NOMO-1 treated with dmso at 0.1 percent for 144 hours (cell line): Measurements from ENCODE around the gene IL15.
"Not testable (repeated sequence)": the region's sequence is repeated elsewhere in the genome, so short reads cannot be mapped to it uniquely, and the experiment has no call there.

Source experiments
- DNase-seq: peaks from one replicate; lab custom pipeline; 2025; ENCODE audit not compliant: unreplicated experiment; lab: John Stamatoyannopoulos, UW

IL15 gene, protein sequence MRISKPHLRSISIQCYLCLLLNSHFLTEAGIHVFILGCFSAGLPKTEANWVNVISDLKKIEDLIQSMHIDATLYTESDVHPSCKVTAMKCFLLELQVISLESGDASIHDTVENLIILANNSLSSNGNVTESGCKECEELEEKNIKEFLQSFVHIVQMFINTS

DNA sequence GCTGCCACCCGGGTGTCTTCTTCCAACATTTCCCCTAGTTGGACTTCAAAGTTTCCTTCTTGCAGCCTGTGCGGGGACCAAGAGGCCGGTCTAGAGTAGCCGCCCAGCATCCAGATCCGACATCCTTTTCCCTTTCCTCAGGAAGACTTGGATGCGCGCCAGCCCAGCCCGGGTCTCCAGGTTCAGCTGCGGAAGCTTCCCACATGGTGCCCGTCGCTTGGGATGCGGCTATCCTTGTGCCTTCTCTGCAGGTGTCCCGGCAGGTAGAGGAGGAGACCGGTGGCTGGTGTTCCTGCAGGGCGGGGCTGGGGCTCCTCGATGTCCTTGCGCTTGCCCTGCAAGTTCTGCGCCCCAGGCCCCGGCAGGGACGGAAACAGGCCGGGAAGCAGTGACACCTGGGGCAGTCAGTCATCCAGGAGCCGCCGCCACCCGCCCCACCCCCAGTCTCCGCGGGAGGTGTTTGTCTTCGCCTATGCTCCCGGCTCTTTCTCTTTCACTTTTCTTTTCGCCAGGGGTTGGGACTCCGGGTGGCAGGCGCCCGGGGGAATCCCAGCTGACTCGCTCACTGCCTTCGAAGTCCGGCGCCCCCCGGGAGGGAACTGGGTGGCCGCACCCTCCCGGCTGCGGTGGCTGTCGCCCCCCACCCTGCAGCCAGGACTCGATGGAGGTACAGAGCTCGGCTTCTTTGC, at the start of gene IL15:
TSS of gene IL15 (plus strand) at position 502 of the 689 bp plus-strand sequence. CDS start 82,882 bp downstream, outside the sequence.
- DNase-seq, result no peak

DNA sequence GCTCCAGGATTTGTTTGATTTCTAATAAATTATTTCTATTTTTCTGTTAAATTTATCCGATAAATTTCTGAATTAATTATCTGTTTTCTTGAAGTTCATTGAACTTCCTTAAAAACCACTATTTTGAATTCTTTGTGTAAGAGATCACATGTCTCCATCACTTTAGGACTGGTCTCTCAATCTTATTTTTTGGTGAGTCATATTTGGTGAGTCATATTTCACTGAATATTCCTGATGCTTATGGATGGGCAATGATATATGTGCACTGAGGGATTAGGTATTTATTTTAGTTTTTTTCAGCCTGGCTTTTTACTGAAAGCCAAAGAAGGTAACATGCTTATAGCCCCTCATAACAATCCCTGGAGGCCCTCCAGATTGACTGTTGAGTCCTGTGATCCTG, 48.5 kb upstream of the IL15 start:
- DNase-seq, result no peak

DNA sequence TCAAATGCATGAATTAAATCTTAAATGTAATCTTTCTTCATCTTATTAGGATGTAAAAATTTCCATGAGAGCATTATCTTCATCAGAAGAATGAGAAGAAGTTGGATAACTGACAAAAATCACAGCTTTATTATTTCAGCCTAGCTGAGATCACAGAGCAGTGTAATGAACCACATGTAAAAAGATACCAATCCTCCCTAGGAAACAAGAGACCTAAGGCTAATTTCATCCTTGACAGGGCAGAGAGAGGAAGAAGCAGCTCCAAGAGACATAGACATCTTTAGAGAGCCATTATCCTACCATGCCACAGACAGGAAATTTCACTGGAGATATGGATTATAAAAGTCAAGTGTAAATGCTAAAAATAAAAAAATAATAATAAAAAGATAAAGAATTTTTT, 40.9 kb upstream of the IL15 start:
- DNase-seq, result no peak

DNA sequence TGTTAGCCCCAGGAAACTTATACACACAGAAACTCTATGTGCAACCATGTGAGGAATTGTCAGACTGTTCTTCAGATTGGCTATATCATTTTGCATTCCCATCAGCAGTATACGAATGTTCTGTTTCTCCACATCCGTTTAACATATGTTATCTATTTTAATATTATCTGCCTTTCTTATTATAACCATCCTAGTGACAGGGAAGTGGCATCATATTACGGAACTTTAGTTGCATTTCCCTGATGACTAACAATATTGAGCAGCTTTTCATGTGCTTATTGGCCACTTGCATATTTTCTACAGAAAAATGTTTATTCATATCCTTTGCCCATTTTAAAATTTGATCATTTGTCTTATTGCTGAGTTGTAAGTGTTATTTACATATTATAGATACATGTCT, 36.5 kb upstream of the IL15 start:
- DNase-seq, result no peak

DNA sequence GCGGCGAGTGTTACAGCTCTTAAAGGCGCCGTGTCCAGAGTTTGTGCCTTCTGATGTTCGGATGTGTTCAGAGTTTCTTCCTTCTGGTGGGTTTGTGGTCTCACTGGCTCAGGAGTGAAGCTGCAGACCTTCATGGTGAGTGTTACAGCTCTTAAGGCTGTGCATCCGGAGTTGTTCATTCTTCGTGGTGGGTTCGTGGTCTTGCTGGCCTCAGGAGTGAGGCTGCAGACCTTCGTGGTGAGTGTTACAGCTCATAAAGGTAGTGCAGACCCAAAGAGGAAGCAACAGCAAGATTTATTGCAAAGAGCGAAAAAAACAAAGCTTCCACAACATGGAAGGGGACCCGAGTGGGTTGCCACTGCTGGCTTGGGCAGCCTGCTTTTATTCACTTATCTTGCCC, 31.7 kb upstream of the IL15 start:
- DNase-seq, result not testable (repeated sequence)

DNA sequence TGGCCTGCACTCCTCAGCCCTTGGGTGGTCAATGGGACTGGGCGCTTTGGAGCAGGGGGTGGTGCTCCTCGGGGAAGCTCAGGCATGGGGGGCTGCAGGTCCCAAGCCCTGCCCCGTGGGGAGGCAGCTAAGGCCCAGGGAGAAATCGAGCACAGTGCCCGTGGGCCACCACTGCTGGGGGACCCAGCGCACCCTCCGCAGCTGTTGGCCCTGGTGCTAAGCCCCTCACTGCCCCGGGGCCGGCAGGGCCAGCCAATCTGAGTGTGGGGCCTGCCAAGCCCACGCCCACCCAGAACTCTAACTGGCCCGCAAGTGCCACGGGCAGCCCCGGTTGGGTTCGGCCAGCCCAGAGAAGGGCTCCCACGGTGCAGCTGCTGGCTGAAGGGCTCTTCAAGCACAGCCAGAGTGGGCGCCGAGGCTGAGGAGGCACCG, 30.9 kb upstream of the IL15 start:
- DNase-seq, result no peak

DNA sequence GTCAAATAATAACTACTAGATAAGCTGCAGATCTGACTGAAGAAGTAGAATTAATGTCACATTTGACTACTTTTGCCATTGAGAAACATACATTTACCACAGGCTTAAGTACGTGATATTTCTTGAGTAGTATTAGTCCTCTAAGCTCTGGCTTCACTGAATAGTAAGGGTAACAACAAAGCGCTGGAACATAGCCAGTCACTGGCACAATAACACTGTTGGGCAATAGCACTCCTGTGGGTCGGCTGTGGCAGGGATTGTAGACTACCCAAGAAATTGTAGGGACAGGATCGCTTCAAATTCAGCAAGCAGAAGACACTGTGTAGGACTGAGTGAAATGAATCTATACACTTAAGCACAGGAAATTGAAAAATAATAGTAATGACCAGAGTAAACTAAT, 27.1 kb upstream of the IL15 start:
- DNase-seq, result no peak

DNA sequence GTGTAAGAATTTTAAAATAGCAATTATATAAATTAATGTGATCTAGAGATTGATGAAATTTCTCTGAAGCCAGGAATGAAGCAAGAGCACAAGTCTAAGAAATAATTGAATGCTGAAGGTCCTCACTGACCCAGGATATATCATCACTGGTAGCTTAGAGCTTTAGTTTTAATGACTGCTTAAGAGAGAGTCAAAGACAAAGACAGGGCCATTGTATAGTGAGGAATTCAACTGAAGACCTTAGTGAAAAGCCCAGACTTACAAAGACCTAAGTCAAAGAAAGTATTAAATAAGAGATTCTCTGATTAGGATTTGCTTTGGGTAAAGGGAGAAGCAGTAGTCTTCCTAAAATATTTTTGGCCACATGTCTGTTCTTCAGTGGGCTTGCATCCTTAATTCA, 26.0 kb upstream of the IL15 start:
- DNase-seq, result no peak

DNA sequence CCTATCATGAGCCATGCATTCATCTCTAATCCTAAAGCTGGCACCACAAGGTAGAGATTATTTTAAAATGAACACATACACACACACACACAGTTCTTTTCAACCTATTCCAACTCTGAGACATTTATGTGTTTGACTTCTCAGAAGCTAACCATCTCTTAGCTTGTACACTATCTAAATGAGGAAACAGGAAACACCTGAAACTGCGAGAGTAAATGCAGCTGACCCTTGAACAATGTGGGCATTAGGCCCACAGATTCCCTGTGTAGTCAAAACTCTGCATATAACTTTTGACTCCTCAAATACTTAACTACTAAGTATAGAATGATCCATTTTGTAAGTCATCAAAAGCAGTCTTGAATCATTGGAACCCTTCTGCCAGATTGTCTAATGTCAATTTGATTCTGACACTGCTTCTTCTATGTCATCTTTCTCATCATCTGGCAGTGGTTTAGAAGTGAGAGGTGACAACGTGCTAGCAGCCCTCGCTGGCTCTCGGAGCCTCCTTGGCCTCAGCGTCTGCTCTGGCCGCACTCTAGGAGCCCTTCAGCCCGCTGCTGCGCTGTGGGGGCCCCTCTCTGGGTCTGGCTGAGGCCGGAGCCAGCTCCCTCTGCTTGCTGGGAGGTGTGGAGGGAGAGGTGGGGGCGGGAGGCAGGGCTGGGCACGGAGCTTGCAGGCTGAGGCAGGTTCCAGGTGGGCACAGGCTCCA, 21.4 kb upstream of the IL15 start:
- DNase-seq, result no peak

DNA sequence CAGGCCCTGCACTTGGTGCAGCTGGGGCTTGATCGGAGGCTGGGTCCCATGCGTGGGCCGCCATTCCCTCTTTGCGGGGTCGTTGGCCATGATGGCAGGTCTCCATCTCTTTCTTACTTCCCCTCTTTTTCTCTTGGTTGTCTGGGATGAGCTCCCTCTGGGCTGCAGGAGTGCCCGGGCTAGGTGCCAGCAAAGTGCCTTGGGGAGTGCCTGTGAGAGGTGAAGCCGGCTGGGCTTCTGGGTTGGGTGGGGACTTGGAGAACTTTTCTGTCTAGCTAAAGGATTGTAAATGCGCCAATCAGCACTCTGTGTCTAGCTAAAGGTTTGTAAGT, 20.8 kb upstream of the IL15 start:
- DNase-seq, result not testable (repeated sequence)

DNA sequence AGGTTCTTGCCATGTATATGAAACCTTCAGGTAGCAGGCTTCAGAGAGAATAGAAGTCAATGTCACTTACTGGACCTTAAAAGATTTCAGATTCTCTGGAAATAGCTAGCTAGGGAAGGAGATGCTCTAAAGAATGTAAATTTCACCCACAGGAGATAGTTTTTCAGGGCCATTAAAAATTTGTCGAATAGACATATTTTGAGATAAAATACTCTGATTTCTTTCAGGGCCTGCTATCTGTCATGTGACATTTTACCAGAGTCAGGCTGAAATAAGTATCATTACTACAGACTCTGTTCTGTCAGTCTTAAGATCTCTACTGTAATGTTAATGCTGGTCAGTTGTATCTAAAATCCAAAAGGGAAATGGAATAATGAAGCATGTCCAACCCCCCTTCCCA, 15.7 kb upstream of the IL15 start:
- DNase-seq, result no peak

DNA sequence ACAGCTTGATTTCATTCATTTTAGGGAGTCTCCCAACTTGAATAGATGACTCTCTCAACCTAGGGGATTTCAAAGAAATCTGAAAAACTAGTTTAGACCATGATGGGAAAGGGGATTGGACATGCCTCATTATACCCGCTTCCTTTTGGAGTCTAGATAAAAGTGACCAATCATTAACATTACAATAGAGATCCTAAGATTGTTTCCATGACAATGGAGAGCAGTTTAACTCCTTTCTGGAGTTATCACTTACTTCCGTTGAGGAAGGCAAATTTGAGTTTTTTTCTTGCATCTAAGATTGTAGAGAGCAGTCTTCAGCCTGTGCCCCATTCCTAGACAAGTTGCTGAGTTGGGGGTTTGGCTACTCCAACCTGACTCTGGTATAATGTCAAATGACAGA, 11.4 kb upstream of the IL15 start:
- DNase-seq, result no peak

DNA sequence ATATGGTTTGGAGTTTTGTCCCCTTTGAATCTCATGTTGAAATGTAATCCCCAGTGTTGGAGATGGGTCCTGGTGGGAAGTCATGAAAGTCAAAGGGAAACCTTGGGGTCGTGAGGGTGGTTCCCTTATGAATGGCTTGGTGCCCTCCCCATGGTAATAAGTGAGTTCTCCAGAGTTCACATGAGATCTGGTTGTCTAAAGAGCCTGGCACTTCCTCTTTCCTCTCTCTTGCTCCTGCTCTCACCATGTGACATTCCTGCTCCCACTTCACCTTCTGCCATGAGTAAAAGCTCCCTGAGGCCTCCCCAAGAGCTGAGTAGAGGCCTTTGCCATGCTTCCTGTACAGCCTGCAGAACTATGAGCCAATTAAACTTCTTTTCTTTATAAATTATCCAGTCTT, 5.5 kb upstream of the IL15 start:
- no peak for DNase-seq

DNA sequence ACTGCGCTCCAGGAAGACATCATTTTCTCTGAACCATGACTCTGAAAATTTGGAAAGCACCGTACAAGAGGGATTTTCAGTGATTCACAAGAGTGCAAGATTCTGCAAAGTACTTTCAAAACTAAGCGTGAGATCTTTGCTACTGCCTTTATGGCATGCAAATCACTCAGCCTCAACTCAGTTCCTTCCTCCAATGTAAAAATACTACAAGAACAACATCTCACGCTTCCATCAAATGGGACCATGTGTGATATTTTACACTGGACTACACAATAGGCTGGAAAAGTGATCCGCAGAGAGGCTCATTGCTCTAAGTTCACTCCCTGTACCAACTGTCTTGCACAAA, 674 bp upstream of the IL15 start:
- no peak for DNase-seq

DNA sequence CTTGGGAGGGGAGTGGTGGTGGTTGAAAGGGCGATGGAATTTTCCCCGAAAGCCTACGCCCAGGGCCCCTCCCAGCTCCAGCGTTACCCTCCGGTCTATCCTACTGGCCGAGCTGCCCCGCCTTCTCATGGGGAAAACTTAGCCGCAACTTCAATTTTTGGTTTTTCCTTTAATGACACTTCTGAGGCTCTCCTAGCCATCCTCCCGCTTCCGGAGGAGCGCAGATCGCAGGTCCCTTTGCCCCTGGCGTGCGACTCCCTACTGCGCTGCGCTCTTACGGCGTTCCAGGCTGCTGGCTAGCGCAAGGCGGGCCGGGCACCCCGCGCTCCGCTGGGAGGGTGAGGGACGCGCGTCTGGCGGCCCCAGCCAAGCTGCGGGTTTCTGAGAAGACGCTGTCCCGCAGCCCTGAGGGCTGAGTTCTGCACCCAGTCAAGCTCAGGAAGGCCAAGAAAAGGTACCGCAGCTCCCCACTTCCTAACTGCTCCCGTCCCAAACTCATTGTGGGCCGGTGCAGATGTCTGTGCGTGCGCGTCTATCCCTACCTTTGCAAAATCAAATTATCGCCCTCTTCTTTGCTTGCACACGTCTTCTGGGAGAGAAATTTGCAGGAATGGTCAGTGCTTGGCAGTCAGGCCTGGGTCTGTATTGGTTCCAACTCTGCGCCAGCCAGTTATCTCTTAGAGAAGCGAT, 533 bp downstream of the IL15 start:
- DNase-seq, result no peak

DNA sequence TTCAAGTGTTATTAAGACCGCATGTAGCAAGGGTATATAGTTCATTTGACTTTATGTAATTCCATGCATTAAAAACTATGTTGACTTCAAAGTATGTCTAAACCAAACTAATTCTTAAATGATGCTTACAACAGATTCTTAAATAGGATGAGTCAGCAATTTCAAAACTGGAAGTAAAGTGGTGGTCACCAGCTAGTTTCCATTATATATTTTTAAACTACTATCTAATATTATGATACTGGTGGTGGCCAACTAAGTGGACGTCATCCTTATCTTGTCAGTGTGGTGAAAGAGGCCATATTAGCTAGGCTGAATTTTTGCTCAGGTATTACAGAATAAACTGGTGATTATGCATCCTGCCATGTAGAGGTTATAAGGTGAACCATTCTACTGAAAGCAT, 1.2 kb downstream of the IL15 start:
- no peak for DNase-seq

DNA sequence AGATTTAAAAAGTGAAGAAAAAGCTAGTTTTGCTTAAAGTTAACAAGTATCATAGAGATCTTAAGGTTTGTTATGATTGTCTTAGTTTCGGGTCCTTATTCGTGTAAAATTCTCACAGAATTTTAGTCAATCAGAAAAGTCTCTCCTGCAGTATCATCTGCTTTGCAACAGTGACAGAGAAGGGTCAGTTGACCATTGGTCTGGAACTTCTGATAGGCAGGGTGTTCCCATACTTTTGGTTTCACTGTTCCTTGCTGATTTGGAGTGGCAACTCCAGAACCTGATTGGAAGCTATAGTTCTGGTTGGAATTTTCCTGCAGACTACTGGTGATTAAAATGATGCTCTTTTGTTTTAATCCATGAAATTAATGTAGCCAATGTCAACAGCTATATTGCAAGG, 1.8 kb downstream of the IL15 start:
- DNase-seq, result no peak

DNA sequence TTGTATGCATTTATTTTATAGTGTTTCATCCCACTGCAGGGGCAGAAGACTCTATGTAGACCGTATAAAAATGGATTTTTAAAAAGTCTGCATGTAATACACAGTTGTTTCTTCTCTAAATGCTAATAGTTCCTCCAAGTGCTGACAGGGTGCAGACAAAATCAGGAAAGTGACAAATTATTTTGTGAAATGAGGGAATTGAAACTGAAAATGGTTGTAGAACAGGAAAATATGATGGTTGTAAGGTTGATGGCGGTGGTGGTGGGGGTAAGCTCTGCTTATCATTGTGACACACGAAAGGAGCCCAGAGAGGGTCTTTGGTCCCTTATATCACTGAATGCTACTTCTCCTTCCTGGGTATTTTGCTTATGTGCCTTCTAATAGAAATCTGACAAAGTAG, 4.3 kb downstream of the IL15 start:
- no peak for DNase-seq

DNA sequence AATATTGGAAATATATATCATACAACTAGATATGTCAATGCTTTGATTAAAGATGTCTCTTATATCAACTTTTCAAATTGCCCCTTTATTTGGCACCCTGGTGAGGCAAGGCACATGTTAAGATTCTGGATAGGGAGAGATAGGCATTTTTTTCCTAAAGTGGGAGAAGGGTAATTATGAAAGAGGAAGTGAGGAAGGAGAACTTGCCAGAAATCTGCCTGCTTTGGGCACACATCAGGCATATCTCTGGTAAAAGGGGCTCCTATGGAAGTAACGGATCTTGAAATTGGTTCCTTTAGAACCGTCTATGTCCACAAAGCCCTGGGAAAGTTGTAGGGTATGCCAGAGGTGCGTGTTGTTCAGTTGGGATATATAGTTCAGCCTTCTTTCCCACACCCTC, 5.7 kb downstream of the IL15 start:
- no peak for DNase-seq

DNA sequence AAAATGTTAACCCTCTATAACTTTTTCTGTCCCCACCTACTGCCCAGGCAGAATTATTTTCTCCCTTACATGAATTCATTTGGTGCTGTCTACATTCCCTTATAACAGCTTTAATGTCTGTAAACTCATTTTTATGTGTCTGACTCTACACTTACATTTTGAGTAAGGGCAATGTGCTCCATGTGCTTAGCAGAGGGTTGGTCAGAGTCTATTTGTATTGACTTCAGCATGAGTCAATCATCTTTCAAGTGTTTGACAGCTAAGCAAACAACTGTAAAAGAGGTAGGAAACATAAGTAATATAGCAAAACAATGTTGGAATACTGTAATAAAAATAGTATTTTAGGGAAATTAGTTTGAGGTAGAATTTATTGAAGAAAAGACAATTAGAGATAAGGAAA, 6.3 kb downstream of the IL15 start:
- DNase-seq, result no peak

DNA sequence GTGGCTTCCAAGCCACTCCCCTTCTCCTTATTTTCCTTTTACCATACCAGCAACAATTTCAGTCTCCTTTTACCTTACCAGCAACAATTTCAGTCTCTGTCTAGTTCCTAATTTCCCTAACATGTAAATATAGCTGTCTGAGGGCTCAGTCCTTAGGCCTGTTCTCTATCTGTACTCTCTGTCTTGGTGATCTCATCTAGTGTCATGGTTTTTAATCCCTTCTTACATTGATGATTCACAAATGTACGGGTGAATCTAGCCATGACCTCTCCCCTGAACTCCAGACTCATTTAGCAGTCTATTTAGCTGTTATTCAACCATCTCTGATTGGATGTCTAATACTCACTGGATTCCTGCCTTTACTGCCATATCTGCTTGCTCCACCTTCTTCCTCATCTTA, 7.2 kb downstream of the IL15 start:
- no peak for DNase-seq
